Neural progenitor cell (in vitro differentiated cells): ENCODE results near the gene SERGEF. TPM values are rescaled to one million over a fixed set of nuclear protein-coding genes. Genes with fewer than 3 reads are reported as not detected.

Experiments
- DNase-seq: peaks from one replicate; pipeline ENCODE4 v3.0.0-alpha.2; 2016; ENCODE audit warnings: low spot score
- H2AFZ ChIP-seq: fragments of 200-600 bp; sonication (generic); replicated peaks from 2 replicates; pipeline ENCODE4 v1.6.1; 2016; ENCODE audit warnings: antibody characterized with exemption
- H3F3A ChIP-seq: fragments of 200-600 bp; sonication (generic); 2 replicates; pipeline ENCODE4 v1.6.1; 2016; ENCODE audit warnings: antibody characterized with exemption, low read depth
- H3K27ac ChIP-seq: fragments of 200-600 bp; sonication (generic); 2 replicates; pipeline ENCODE4 v1.5.1; 2016; ENCODE audit warnings: mild to moderate bottlenecking
- H3K27me3 ChIP-seq: fragments of 200-600 bp; sonication (generic); 2 replicates; pipeline ENCODE4 v1.6.1; 2016; ENCODE audit warnings: mild to moderate bottlenecking, moderate library complexity
- H3K36me3 ChIP-seq: fragments of 200-600 bp; sonication (generic); 2 replicates; pipeline ENCODE4 v1.5.1; 2016
- H3K4me1 ChIP-seq: fragments of 200-600 bp; sonication (generic); 2 replicates; pipeline ENCODE4 v1.6.1; 2016; ENCODE audit warnings: mixed run types
- H3K4me2 ChIP-seq: fragments of 200-600 bp; sonication (generic); 2 replicates; pipeline ENCODE4 v1.6.1; 2016
- H3K4me3 ChIP-seq: fragments of 200-600 bp; sonication (generic); 2 replicates; pipeline ENCODE4 v1.5.1; 2016
- H3K79me2 ChIP-seq: fragments of 200-600 bp; sonication (generic); 2 replicates; pipeline ENCODE4 v1.6.1; 2016; ENCODE audit warnings: low read depth
- H3K9ac ChIP-seq: fragments of 200-600 bp; sonication (generic); 2 replicates; pipeline ENCODE4 v1.6.1; 2016
- H3K9me3 ChIP-seq: fragments of 200-600 bp; sonication (generic); 2 replicates; pipeline ENCODE4 v1.5.1; 2016; ENCODE audit warnings: low read depth
- H4K20me1 ChIP-seq: fragments of 200-600 bp; sonication (generic); 2 replicates; pipeline ENCODE4 v1.6.1; 2016; ENCODE audit warnings: low read depth
- H3K27ac Mint-ChIP-seq: 3 replicates; pipeline ENCODE4 v1.8.0; 2021; ENCODE audit warnings: mixed read lengths
- H3K27me3 Mint-ChIP-seq: 2 replicates; pipeline ENCODE4 v1.8.0; 2022; ENCODE audit warnings: low read depth, mild to moderate bottlenecking, inconsistent platforms, moderate library complexity, mixed read lengths; ENCODE audit not compliant: insufficient read depth
- H3K36me3 Mint-ChIP-seq: 3 replicates; pipeline ENCODE4 v1.8.0; 2021; ENCODE audit warnings: mixed read lengths
- H3K4me1 Mint-ChIP-seq: 3 replicates; pipeline ENCODE4 v1.8.0; 2021; ENCODE audit warnings: mixed read lengths
- H3K4me3 Mint-ChIP-seq: 3 replicates; pipeline ENCODE4 v1.8.0; 2021; ENCODE audit warnings: mild to moderate bottlenecking, moderate library complexity, mixed read lengths
- H3K9me3 Mint-ChIP-seq: 3 replicates; pipeline ENCODE4 v1.8.0; 2020; ENCODE audit warnings: mixed read lengths
- EZH2 ChIP-seq: fragments of 200-600 bp; sonication (generic); IDR thresholded peaks from 2 replicates; pipeline ENCODE4 v1.6.1; 2017; ENCODE audit warnings: antibody characterized with exemption, mild to moderate bottlenecking, moderate library complexity
- EZH2phosphoT487 ChIP-seq: fragments of 200-600 bp; sonication (generic); IDR thresholded peaks from 2 replicates; pipeline ENCODE4 v1.6.1; 2017; ENCODE audit warnings: antibody characterized with exemption
- total RNA-seq: library from RNA; depleted of rRNA; stranded (reverse); fragments of >200 nt; gene quantifications from 2 replicates; pipeline ENCODE4 v1.2.3, GENCODE V29; 2015; ENCODE audit warnings: low replicate concordance
- TF ChIP-seq, protein P1 (sequence below): fragments of 200-600 bp; sonication (generic); IDR thresholded peaks from 2 replicates; pipeline ENCODE4 v1.5.1; 2017; ENCODE audit warnings: antibody characterized with exemption, mild to moderate bottlenecking

Gene SERGEF
- total RNA-seq, 1 donor from 2014 or later: 35.1 TPM

- no peak for DNase-seq
- TF ChIP-seq, protein P1, sequence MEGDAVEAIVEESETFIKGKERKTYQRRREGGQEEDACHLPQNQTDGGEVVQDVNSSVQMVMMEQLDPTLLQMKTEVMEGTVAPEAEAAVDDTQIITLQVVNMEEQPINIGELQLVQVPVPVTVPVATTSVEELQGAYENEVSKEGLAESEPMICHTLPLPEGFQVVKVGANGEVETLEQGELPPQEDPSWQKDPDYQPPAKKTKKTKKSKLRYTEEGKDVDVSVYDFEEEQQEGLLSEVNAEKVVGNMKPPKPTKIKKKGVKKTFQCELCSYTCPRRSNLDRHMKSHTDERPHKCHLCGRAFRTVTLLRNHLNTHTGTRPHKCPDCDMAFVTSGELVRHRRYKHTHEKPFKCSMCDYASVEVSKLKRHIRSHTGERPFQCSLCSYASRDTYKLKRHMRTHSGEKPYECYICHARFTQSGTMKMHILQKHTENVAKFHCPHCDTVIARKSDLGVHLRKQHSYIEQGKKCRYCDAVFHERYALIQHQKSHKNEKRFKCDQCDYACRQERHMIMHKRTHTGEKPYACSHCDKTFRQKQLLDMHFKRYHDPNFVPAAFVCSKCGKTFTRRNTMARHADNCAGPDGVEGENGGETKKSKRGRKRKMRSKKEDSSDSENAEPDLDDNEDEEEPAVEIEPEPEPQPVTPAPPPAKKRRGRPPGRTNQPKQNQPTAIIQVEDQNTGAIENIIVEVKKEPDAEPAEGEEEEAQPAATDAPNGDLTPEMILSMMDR: no peak
- TF ChIP-seq EZH2phosphoT487 (no peak), EZH2 (no peak)
- no peak overlapping the region for H3K27ac ChIP-seq
- no peaks in the 10 kb centered on the region for H3K9me3 ChIP-seq
- no peak overlapping the region for H3K9ac ChIP-seq
- no peaks in the 10 kb centered on the region for H3K9me3 Mint-ChIP-seq
- H3K36me3 Mint-ChIP-seq: peaks cover 21% of the 10 kb centered on the region
- H3K4me2 ChIP-seq: no peak overlapping the region
- H3K27ac Mint-ChIP-seq: peak overlapping the region; percentile 5
- no peaks in the 10 kb centered on the region for H3K4me1 Mint-ChIP-seq
- H3K4me3 ChIP-seq: no peak overlapping the region
- no peaks in the 10 kb centered on the region for H3K36me3 ChIP-seq
- no peak overlapping the region for H2AFZ ChIP-seq
- H3K79me2 ChIP-seq: no peaks in the 10 kb centered on the region
- H3K4me3 Mint-ChIP-seq: no peak overlapping the region
- no peaks in the 10 kb centered on the region for H4K20me1 ChIP-seq
- H3K4me1 ChIP-seq: no peaks in the 10 kb centered on the region
- H3K27me3 ChIP-seq: no peaks in the 10 kb centered on the region
- no peaks in the 10 kb centered on the region for H3K27me3 Mint-ChIP-seq
- H3F3A ChIP-seq: no peaks in the 10 kb centered on the region
Measured at GRCh38 chr11:17987826-17988225, 25.0 kb downstream of the SERGEF start.

- Mint-ChIP-seq H3K27ac (no peak overlapping the region), H3K4me1 (no peaks in the 10 kb centered on the region), H3K9me3 (no peaks in the 10 kb centered on the region), H3K4me3 (no peak overlapping the region), H3K36me3 (peaks cover 20% of the 10 kb centered on the region), H3K27me3 (no peaks in the 10 kb centered on the region)
- Histone ChIP-seq H3F3A (no peaks in the 10 kb centered on the region), H3K9ac (no peak overlapping the region), H3K4me1 (no peaks in the 10 kb centered on the region), H3K27ac (no peak overlapping the region), H3K79me2 (no peaks in the 10 kb centered on the region), H3K4me2 (no peak overlapping the region), H3K27me3 (no peaks in the 10 kb centered on the region), H3K36me3 (no peaks in the 10 kb centered on the region), H3K4me3 (no peak overlapping the region), H4K20me1 (no peaks in the 10 kb centered on the region), H3K9me3 (no peaks in the 10 kb centered on the region), H2AFZ (no peak overlapping the region)
- no peak for DNase-seq
- TF ChIP-seq, protein P1: no peak
- TF ChIP-seq EZH2phosphoT487 (no peak), EZH2 (no peak)
Measured at GRCh38 chr11:17986711-17987220, 26.1 kb downstream of the SERGEF start.

DNA sequence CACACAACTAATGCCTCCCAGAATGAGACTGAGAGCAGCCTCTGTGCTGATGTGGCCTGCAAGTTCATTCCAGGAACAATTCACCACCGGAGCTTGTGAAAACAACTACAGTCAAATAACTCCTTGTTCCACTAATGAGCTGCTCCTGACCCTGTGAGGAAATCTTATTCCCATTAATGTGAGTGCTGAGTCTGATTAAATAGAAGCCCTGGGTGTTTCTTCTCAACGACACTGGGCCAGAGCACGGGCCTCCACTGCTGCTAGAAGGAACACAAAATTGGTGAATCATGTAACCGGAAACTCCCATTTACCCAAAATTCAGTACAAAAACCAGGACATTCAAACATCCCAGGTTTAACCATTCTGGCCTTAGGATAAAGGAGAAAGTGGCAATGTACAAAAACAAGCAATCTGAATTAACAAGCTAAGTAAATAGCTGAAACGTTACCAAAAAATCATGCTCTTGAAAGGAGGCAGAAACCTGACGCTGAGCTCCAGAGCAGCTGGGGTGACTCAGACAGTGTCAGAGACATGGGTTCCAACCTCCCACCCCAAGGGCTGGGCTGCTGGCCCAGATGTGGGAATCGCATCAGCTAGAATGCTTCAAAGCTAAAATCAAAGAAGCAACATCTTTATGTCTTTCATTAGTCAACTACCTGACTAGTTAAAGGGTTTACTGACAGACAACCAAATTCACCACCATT is 26.7 kb downstream of the SERGEF start:
- TF ChIP-seq EZH2 (no peak), EZH2phosphoT487 (no peak)
- TF ChIP-seq, protein P1: no peak
- Histone ChIP-seq H4K20me1 (no peaks in the 10 kb centered on the region), H3K4me2 (no peak overlapping the region), H3K36me3 (no peaks in the 10 kb centered on the region), H3K79me2 (no peaks in the 10 kb centered on the region), H3K27me3 (no peaks in the 10 kb centered on the region), H3F3A (no peaks in the 10 kb centered on the region), H3K27ac (no peak overlapping the region), H3K4me3 (no peak overlapping the region), H2AFZ (no peak overlapping the region), H3K4me1 (no peaks in the 10 kb centered on the region), H3K9me3 (no peaks in the 10 kb centered on the region), H3K9ac (no peak overlapping the region)
- peaks cover 20% of the 10 kb centered on the region for H3K36me3 Mint-ChIP-seq
- no peaks in the 10 kb centered on the region for H3K4me1 Mint-ChIP-seq
- no peaks in the 10 kb centered on the region for H3K27me3 Mint-ChIP-seq
- no peaks in the 10 kb centered on the region for H3K9me3 Mint-ChIP-seq
- H3K4me3 Mint-ChIP-seq: no peak overlapping the region
- DNase-seq: no peak
- no peak overlapping the region for H3K27ac Mint-ChIP-seq
